HepG2 (cell line): ENCODE results near the gene NLRP6. TPM values are rescaled to one million over a fixed set of nuclear protein-coding genes. Genes with fewer than 3 reads are reported as not detected.

Experiments
- ATAC-seq: fragments of 200-7000 bp; cut with Tn5 transposase; 3 replicates; pipeline ENCODE4 v1.9.1; 2020; ENCODE audit warnings: mild to moderate bottlenecking, moderate library complexity
- BruUV-seq: library from RNA; stranded (reverse); fragments of 400-500 nt; replicated peaks from 2 replicates; lab custom pipeline; 2021; lab: Mats Ljungman, UMichigan
- CTCF ChIA-PET: fragments of 300-600 bp; formaldehyde crosslinking; extraction: SDS; loops from one replicate; lab custom pipeline; 2021; ENCODE audit warnings: low total read pairs, inconsistent platforms, low intra/inter-chr PET ratio; lab: Yijun Ruan, JAX
- POLR2A ChIA-PET: fragments of 350-600 bp; sonication (Branson Sonifier 250); formaldehyde crosslinking; loops from one replicate; lab custom pipeline; 2020; ENCODE audit warnings: antibody characterized with exemption, inconsistent platforms; lab: Yijun Ruan, JAX
- DNase-seq: peaks from one replicate; pipeline ENCODE4 v3.0.0-alpha.2; 2015; ENCODE audit warnings: low spot score
- FAIRE-seq: peaks from 3 replicates; lab custom pipeline; 2011; peaks lifted over from hg19 to GRCh38; lab: Jason Lieb, UNC
- H2AFZ ChIP-seq: one replicate; pipeline ENCODE4 v1.6.1; 2011; ENCODE audit warnings: low read length, inconsistent platforms
- H3K27ac ChIP-seq: fragments of 300-600 bp; 3 replicates; pipeline ENCODE4 v1.8.0; 2011; ENCODE audit warnings: mixed run types, mild to moderate bottlenecking, mixed read lengths, low read length, inconsistent platforms; ENCODE audit not compliant: insufficient read depth; ENCODE audit errors: extremely low read length
- H3K27me3 ChIP-seq, 2 experiments: fragments of 200-600 bp in 1 of 2; 2 replicates in 1 of 2; 3 replicates in 1 of 2; pipeline versions ENCODE4 v1.6.0 to v1.8.0; 2011; ENCODE audit warnings: low read length in 2 of 2, mild to moderate bottlenecking in 2 of 2, moderate library complexity in 2 of 2, inconsistent platforms in 1 of 2; ENCODE audit not compliant: insufficient read depth in 2 of 2, control insufficient read depth in 1 of 2
- H3K36me3 ChIP-seq, 2 experiments: fragments of 200-600 bp in 1 of 2; replicated peaks in 1 of 2; 2 replicates in 1 of 2; 3 replicates in 1 of 2; pipeline versions ENCODE4 v1.5.1 to v1.8.0; 2011; ENCODE audit warnings: low read length in 2 of 2, inconsistent platforms in 1 of 2; ENCODE audit not compliant: insufficient read depth in 2 of 2, control insufficient read depth in 1 of 2
- H3K4me1 ChIP-seq: 2 replicates; pipeline ENCODE4 v1.5.1; 2012; ENCODE audit warnings: low read length, inconsistent platforms; ENCODE audit not compliant: insufficient read depth
- H3K4me2 ChIP-seq: 2 replicates; pipeline ENCODE4 v1.6.0; 2011; ENCODE audit warnings: low read depth, low read length, inconsistent platforms
- H3K4me3 ChIP-seq, 3 experiments: fragments of 200-600 bp in 1 of 3; sonication (generic), shearing (Covaris generic) in 1 of 3; replicated peaks in 1 of 3; 2 replicates each; pipeline ENCODE4 v1.5.1; 2011 to 2016; ENCODE audit warnings: low read length in 3 of 3, inconsistent platforms in 2 of 3, low read depth in 2 of 3, mild to moderate bottlenecking in 2 of 3, control low read depth in 1 of 3, mixed read lengths in 1 of 3; ENCODE audit not compliant: insufficient read depth in 1 of 3
- H3K79me2 ChIP-seq: one replicate; pipeline ENCODE4 v1.6.1; 2011; ENCODE audit warnings: low read length, inconsistent platforms; ENCODE audit not compliant: insufficient read depth
- H3K9ac ChIP-seq: 2 replicates; pipeline ENCODE4 v1.6.0; 2011; ENCODE audit warnings: mild to moderate bottlenecking, low read depth, low read length, inconsistent platforms; ENCODE audit not compliant: insufficient read depth
- H3K9me3 ChIP-seq: 2 replicates; pipeline ENCODE4 v1.5.1; 2012; ENCODE audit warnings: mild to moderate bottlenecking, low read length
- H4K20me1 ChIP-seq: 2 replicates; pipeline ENCODE4 v1.6.0; 2011; ENCODE audit warnings: inconsistent platforms, mild to moderate bottlenecking, low read length, moderate library complexity; ENCODE audit not compliant: insufficient read depth
- CAMTA2 ChIP-seq: sonication (generic); formaldehyde crosslinking; IDR thresholded peaks from 2 replicates; pipeline ENCODE4 v1.4.0; 2020; ENCODE audit warnings: mild to moderate bottlenecking, missing genetic modification reagents, borderline replicate concordance
- FOXP1 ChIP-seq, 2 experiments: fragments of 450-650 bp in 1 of 2; IDR thresholded peaks; 2 replicates each; pipeline ENCODE4 v1.6.1; 2017 to 2018; ENCODE audit warnings: antibody characterized with exemption in 1 of 2
- GABPA ChIP-seq, 2 experiments: IDR thresholded peaks; 2 replicates each; pipeline ENCODE4 v1.6.1; 2011 to 2016; ENCODE audit warnings: low read depth in 2 of 2, low read length in 1 of 2, missing biosample characterization in 1 of 2, missing genetic modification characterization in 1 of 2
- GFI1 ChIP-seq: sonication (generic); formaldehyde crosslinking; IDR thresholded peaks from 2 replicates; pipeline ENCODE4 v1.5.0; 2020; ENCODE audit warnings: missing genetic modification reagents, mild to moderate bottlenecking, borderline replicate concordance
- RAD21 ChIP-seq: fragments of 450-650 bp; formaldehyde crosslinking; IDR thresholded peaks from 2 replicates; pipeline ENCODE4 v1.5.0; 2020; ENCODE audit warnings: mild to moderate bottlenecking
- RNF2 ChIP-seq: fragments of 450-650 bp; conservative IDR thresholded peaks from 2 replicates; pipeline ENCODE4 v1.6.1; 2016; ENCODE audit warnings: low read depth
- SMAD9 ChIP-seq: sonication (generic); formaldehyde crosslinking; IDR thresholded peaks from 2 replicates; pipeline ENCODE4 v1.5.1; 2020; ENCODE audit warnings: mild to moderate bottlenecking, missing genetic modification reagents
- SMC3 ChIP-seq: IDR thresholded peaks from 2 replicates; pipeline ENCODE4 v1.6.1; 2011; ENCODE audit warnings: low read length, improper control_type of control experiment
- TOE1 ChIP-seq: sonication (generic); formaldehyde crosslinking; IDR thresholded peaks from 2 replicates; pipeline ENCODE4 v1.4.0; 2020; ENCODE audit warnings: mild to moderate bottlenecking, missing genetic modification reagents
- TRIM24 ChIP-seq: sonication (generic); formaldehyde crosslinking; IDR thresholded peaks from 2 replicates; pipeline ENCODE4 v1.8.0; 2022; ENCODE audit warnings: mild to moderate bottlenecking, missing genetic modification reagents
- XBP1 ChIP-seq: sonication (generic); formaldehyde crosslinking; IDR thresholded peaks from 2 replicates; pipeline ENCODE4 v1.5.0; 2020; ENCODE audit warnings: missing genetic modification reagents
- ZIK1 ChIP-seq: sonication (generic); formaldehyde crosslinking; IDR thresholded peaks from 2 replicates; pipeline ENCODE4 v1.5.0; 2020; ENCODE audit warnings: mild to moderate bottlenecking, low read depth, missing genetic modification reagents, borderline replicate concordance
- ZNF260 ChIP-seq: sonication (generic); formaldehyde crosslinking; IDR thresholded peaks from 2 replicates; pipeline ENCODE4 v1.4.0; 2020; ENCODE audit warnings: missing genetic modification reagents, low read depth, mild to moderate bottlenecking, borderline replicate concordance
- ZNF451 ChIP-seq: sonication (generic); formaldehyde crosslinking; IDR thresholded peaks from 2 replicates; pipeline ENCODE4 v1.5.0; 2020; ENCODE audit warnings: mild to moderate bottlenecking, missing genetic modification reagents
- ZNF550 ChIP-seq: sonication (generic); formaldehyde crosslinking; IDR thresholded peaks from 2 replicates; pipeline ENCODE4 v1.4.0; 2020; ENCODE audit warnings: mild to moderate bottlenecking, missing genetic modification reagents, borderline replicate concordance
- ZNF766 ChIP-seq: sonication (generic); formaldehyde crosslinking; IDR thresholded peaks from 2 replicates; pipeline ENCODE4 v1.5.0; 2020; ENCODE audit warnings: missing genetic modification reagents, borderline replicate concordance
- WGBS: methylation state at CpG from one replicate; pipeline ENCODE4 v1.1.6; 2017; ENCODE audit warnings: low lambda C conversion rate; 5-methylcytosine and 5-hydroxymethylcytosine counted together
- in situ Hi-C: cut with HindIII; loops from 2 replicates; pipeline ENCODE4 v1.10.0; 2017; ENCODE audit warnings: low pct_unique_long_range_greater_than_20kb; ENCODE audit not compliant: extremely low pct_ligation_motif_present
- intact Hi-C: fragments of 100-400 bp; cut with micrococcal nuclease; formaldehyde crosslinking; loops from one replicate; pipeline ENCODE4 v1.10.0; 2022; ENCODE audit not compliant: unreplicated experiment
- polyA plus RNA-seq, 8 experiments: library from polyadenylated mRNA; depleted of rRNA in 3 of 8; stranded (reverse) in 7 of 8; unstranded in 1 of 8; fragments of >200 nt; fragmentation: Illumina TruSeq in 4 of 8; extraction: Trizol in 4 of 8; gene quantifications; 2 replicates each; pipeline versions ENCODE4 v1.2.1 to v1.2.3, GENCODE V29; 2011 to 2016; ENCODE audit warnings: low read depth in 4 of 8, missing spikeins in 1 of 8, mixed read lengths in 1 of 8; ENCODE audit not compliant: insufficient read depth in 1 of 8
- total RNA-seq, 5 experiments: library from RNA; depleted of rRNA; stranded (reverse); fragments of >200 nt; fragmentation: Illumina TruSeq; extraction: Trizol; gene quantifications; 2 replicates each; pipeline ENCODE4 v1.2.3, GENCODE V29; 2016; ENCODE audit warnings: low read depth in 1 of 5
- TF ChIP-seq, protein P1 (sequence below): sonication (generic); formaldehyde crosslinking; IDR thresholded peaks from 2 replicates; pipeline ENCODE4 v1.5.0; 2020; ENCODE audit warnings: mild to moderate bottlenecking, missing genetic modification reagents, moderate library complexity
- TF ChIP-seq, protein P2 (sequence below): IDR thresholded peaks from 2 replicates; pipeline ENCODE4 v1.6.1; 2012; ENCODE audit warnings: low read depth, low read length, improper control_type of control experiment
- TF ChIP-seq, protein P3 (sequence below): sonication (generic); formaldehyde crosslinking; IDR thresholded peaks from 2 replicates; pipeline ENCODE4 v1.5.1; 2020; ENCODE audit warnings: mild to moderate bottlenecking, missing genetic modification reagents, moderate library complexity

NLRP6 gene
- total and polyA plus RNA-seq, 2 of the 13 experiments (the other 11 are each of a cell fraction or from before 2014, with no cell fraction given) = not detected

DNA sequence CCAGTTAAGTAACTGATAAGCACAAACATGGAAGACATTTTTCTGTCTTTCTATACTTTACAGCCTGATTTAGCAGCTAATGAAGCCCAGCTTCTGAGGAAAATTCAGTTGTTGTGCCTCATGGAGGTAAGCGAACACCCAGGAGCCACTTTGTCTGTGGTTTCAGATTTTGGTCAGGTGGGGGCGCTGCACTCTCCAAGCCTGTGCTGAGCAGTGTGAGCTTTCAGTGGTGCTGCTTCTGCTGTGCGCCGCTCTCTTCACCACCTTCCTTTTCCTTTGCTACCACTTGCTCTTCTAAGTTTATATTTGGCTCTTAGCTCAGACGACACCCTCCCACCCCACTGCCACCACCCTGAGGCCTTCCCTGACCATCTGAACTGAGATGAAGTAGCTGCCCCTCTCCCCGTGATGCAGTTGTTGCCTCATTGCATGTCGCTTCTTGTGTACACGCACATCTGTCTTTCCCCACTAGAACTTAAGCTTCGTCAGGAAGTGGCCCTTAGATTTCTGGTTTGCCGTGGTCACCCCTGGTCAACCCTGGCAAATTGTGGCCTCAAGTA is 27.4 kb upstream of the NLRP6 start (continued):
- TF ChIP-seq ZNF766 = no peak
- no peak for TF ChIP-seq ZNF260 (CRISPR knock-in tag)
- TF ChIP-seq XBP1 = no peak
- TF ChIP-seq FOXP1 (IDR thresholded peaks at IDR 0.05) = no peak
- no peak for TF ChIP-seq FOXP1 (CRISPR knock-in tag; IDR thresholded peaks at IDR 0.05)
- TF ChIP-seq TRIM24 = no peak
- TF ChIP-seq GFI1 (CRISPR knock-in tag) = no peak
- 0 out of 2 replicates have a peak, but pooled peaks have one; percentile 27 for TF ChIP-seq RAD21 (CRISPR knock-in tag)
- TF ChIP-seq, protein P1, sequence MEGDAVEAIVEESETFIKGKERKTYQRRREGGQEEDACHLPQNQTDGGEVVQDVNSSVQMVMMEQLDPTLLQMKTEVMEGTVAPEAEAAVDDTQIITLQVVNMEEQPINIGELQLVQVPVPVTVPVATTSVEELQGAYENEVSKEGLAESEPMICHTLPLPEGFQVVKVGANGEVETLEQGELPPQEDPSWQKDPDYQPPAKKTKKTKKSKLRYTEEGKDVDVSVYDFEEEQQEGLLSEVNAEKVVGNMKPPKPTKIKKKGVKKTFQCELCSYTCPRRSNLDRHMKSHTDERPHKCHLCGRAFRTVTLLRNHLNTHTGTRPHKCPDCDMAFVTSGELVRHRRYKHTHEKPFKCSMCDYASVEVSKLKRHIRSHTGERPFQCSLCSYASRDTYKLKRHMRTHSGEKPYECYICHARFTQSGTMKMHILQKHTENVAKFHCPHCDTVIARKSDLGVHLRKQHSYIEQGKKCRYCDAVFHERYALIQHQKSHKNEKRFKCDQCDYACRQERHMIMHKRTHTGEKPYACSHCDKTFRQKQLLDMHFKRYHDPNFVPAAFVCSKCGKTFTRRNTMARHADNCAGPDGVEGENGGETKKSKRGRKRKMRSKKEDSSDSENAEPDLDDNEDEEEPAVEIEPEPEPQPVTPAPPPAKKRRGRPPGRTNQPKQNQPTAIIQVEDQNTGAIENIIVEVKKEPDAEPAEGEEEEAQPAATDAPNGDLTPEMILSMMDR = peak; percentile 80
- no peak for TF ChIP-seq CAMTA2 (CRISPR knock-in tag)
- TF ChIP-seq ZNF451 (CRISPR knock-in tag) = no peak
- peak; percentile 77 for TF ChIP-seq SMC3
- TF ChIP-seq ZIK1 (CRISPR knock-in tag) = no peak
- no peak for TF ChIP-seq RNF2
- TF ChIP-seq, all 625 proteins: peak for 5

DNA sequence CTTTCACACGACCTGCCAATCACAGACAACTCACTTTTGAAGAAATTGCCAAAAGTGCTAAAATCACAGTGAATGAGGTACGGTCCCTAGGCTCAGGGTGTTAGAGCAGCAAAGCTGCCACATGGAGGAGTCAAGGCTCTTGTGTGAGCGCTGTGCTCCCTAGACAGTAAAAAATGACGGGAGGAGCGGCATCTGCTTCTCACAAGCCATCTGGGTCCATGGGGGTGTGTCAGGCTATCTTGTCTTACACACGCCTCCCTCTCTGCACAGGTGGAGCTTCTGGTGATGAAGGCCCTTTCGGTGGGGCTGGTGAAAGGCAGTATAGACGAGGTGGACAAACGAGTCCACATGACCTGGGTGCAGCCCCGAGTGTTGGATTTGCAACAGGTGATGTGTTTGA is 26.7 kb upstream of the NLRP6 start:
- Histone ChIP-seq H3K4me3 (no peak overlapping the region), H3K27ac (no peak overlapping the region), H3K9ac (no peak overlapping the region), H3K9me3 (no peaks in the 10 kb centered on the region), H3K27me3 (no peaks in the 10 kb centered on the region), H2AFZ (no peak overlapping the region), H3K79me2 (no peaks in the 10 kb centered on the region), H3K4me1 (no peaks in the 10 kb centered on the region), H4K20me1 (no peaks in the 10 kb centered on the region), H3K36me3 (peaks cover 28 to 50% of the 10 kb centered on the region in 2 experiments; a peak in 4 of 5 replicates), H3K4me2 (no peak overlapping the region)
- WGBS = 96% methylated on average over 10 of the region's 10 CpGs
- DNase-seq (no peak), FAIRE-seq (no peak), ATAC-seq (no peak)
- in situ Hi-C loops = no loop called here
- ChIA-PET POLR2A (interaction anchor here (1.2 kb wide), 1 partner anchor 105 kb away, joined by 4 read pairs; no protein-coding TSS in a partner anchor), CTCF (no interaction called here)
- intact Hi-C loops = no loop called here
- BruUV-seq = no TSS peak
- no peak for TF ChIP-seq ZNF550 (CRISPR knock-in tag)
- TF ChIP-seq, protein P2, sequence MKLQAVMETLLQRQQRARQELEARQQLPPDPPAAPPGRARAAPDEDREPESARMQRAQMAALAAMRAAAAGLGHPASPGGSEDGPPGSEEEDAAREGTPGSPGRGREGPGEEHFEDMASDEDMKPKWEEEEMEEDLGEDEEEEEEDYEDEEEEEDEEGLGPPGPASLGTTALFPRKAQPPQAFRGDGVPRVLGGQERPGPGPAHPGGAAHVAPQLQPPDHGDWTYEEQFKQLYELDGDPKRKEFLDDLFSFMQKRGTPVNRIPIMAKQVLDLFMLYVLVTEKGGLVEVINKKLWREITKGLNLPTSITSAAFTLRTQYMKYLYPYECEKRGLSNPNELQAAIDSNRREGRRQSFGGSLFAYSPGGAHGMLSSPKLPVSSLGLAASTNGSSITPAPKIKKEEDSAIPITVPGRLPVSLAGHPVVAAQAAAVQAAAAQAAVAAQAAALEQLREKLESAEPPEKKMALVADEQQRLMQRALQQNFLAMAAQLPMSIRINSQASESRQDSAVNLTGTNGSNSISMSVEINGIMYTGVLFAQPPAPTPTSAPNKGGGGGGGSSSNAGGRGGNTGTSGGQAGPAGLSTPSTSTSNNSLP = no peak
- no peak for TF ChIP-seq TOE1 (CRISPR knock-in tag)
- TF ChIP-seq, protein P3, sequence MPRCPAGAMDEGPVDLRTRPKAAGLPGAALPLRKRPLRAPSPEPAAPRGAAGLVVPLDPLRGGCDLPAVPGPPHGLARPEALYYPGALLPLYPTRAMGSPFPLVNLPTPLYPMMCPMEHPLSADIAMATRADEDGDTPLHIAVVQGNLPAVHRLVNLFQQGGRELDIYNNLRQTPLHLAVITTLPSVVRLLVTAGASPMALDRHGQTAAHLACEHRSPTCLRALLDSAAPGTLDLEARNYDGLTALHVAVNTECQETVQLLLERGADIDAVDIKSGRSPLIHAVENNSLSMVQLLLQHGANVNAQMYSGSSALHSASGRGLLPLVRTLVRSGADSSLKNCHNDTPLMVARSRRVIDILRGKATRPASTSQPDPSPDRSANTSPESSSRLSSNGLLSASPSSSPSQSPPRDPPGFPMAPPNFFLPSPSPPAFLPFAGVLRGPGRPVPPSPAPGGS = no peak
- no peak for TF ChIP-seq SMAD9
- TF ChIP-seq GABPA (IDR thresholded peaks at IDR 0.05; ENCODE audit: low read depth, low read length) = no peak
- TF ChIP-seq GABPA (CRISPR knock-in tag; IDR thresholded peaks at IDR 0.05; ENCODE audit: low read depth) = no peak
